Sigmoid colon (tissue), 3 donors: ENCODE data around the gene MCOLN3.

ENCODE experiments used
- POLR2A ChIP-seq, 2 donors: fragments of 450-650 bp; IDR thresholded peaks; one replicate each; pipeline ENCODE4 v1.6.1; 2016; ENCODE audit warnings: antibody characterized with exemption in 2 of 2, mild to moderate bottlenecking in 2 of 2, moderate library complexity in 2 of 2
- TF ChIP-seq, protein P1 (sequence below), 4 experiments: fragments of 450-650 bp in 3 of 4; fragments of 200-600 bp in 1 of 4; IDR thresholded peaks; one replicate each; pipeline ENCODE4 v1.5.1; 2016 to 2019; ENCODE audit warnings: antibody characterized with exemption in 4 of 4, mild to moderate bottlenecking in 3 of 4, moderate library complexity in 2 of 4

GRCh38 chr1:85060038-85060437 is 11.7 kb upstream of the MCOLN3 start:
- no peak for TF ChIP-seq POLR2A (IDR thresholded peaks at IDR 0.05)
- TF ChIP-seq, protein P1, sequence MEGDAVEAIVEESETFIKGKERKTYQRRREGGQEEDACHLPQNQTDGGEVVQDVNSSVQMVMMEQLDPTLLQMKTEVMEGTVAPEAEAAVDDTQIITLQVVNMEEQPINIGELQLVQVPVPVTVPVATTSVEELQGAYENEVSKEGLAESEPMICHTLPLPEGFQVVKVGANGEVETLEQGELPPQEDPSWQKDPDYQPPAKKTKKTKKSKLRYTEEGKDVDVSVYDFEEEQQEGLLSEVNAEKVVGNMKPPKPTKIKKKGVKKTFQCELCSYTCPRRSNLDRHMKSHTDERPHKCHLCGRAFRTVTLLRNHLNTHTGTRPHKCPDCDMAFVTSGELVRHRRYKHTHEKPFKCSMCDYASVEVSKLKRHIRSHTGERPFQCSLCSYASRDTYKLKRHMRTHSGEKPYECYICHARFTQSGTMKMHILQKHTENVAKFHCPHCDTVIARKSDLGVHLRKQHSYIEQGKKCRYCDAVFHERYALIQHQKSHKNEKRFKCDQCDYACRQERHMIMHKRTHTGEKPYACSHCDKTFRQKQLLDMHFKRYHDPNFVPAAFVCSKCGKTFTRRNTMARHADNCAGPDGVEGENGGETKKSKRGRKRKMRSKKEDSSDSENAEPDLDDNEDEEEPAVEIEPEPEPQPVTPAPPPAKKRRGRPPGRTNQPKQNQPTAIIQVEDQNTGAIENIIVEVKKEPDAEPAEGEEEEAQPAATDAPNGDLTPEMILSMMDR (IDR thresholded peaks at IDR 0.05) = no peak
